SK-N-SH (cell line): ENCODE measurements around the gene MOV10L1. TPM values are rescaled to one million over a fixed set of nuclear protein-coding genes. Genes with fewer than 3 reads are reported as not detected.

Experiments used
- CTCF ChIA-PET: fragments of 300-600, 350-600 bp; formaldehyde crosslinking; extraction: SDS; loops from one replicate; lab custom pipeline; 2021; lab: Yijun Ruan, JAX
- POLR2A ChIA-PET: fragments of 350-600 bp; sonication (Branson Sonifier 250); formaldehyde crosslinking; extraction: SDS; loops from one replicate; lab custom pipeline; 2020; ENCODE audit warnings: antibody characterized with exemption, inconsistent platforms; lab: Yijun Ruan, JAX
- DNase-seq: peaks from one replicate; pipeline ENCODE4 v3.0.0; 2012
- H2AFZ ChIP-seq: fragments of 200-600 bp; sonication (generic); 2 replicates; pipeline ENCODE4 v1.8.1; 2016; ENCODE audit warnings: antibody characterized with exemption, mild to moderate bottlenecking, low read depth
- H3F3A ChIP-seq: fragments of 200-600 bp; sonication (generic); replicated peaks from 2 replicates; pipeline ENCODE3; 2016; ENCODE audit warnings: antibody characterized with exemption, mild to moderate bottlenecking; ENCODE audit not compliant: insufficient read depth
- H3K27ac ChIP-seq, 2 experiments: fragments of 200-500 bp in 1 of 2; fragments of 200-600 bp in 1 of 2; sonication (Bioruptor generic) in 1 of 2; sonication (generic), shearing (Covaris generic) in 1 of 2; 2 replicates each; pipeline versions ENCODE4 v1.5.1 to v1.6.1; 2014 to 2016; ENCODE audit warnings: low read depth in 2 of 2, inconsistent platforms in 1 of 2, low read length in 1 of 2, mild to moderate bottlenecking in 1 of 2, mixed read lengths in 1 of 2
- H3K27me3 ChIP-seq: fragments of 200-600 bp; sonication (generic), shearing (Covaris generic); 2 replicates; pipeline ENCODE4 v1.6.1; 2016; ENCODE audit warnings: mixed run types; ENCODE audit not compliant: insufficient read depth
- H3K36me3 ChIP-seq, 2 experiments: fragments of 200-500 bp in 1 of 2; fragments of 200-600 bp in 1 of 2; sonication (Bioruptor generic) in 1 of 2; sonication (generic) in 1 of 2; replicated peaks in 1 of 2; 2 replicates each; pipeline versions ENCODE3 to v1.5.1; 2014 to 2016; ENCODE audit warnings: low read length in 1 of 2, mild to moderate bottlenecking in 1 of 2; ENCODE audit not compliant: insufficient read depth in 2 of 2, control insufficient read depth in 1 of 2
- H3K4me1 ChIP-seq, 2 experiments: fragments of 200-500 bp in 1 of 2; fragments of 200-600 bp in 1 of 2; sonication (Bioruptor generic) in 1 of 2; sonication (generic), shearing (Covaris generic) in 1 of 2; 2 replicates each; pipeline versions ENCODE4 v1.5.1 to v1.6.1; 2014 to 2016; ENCODE audit warnings: low read depth in 1 of 2, low read length in 1 of 2, mixed run types in 1 of 2; ENCODE audit not compliant: insufficient read depth in 2 of 2, control insufficient read depth in 1 of 2
- H3K4me2 ChIP-seq: fragments of 200-600 bp; sonication (generic), shearing (Covaris generic); 2 replicates; pipeline ENCODE4 v1.6.1; 2017; ENCODE audit warnings: mixed run types
- H3K4me3 ChIP-seq, 2 experiments: fragments of 200-500 bp in 1 of 2; fragments of 200-600 bp in 1 of 2; sonication (Bioruptor generic) in 1 of 2; sonication (generic), shearing (Covaris generic) in 1 of 2; 2 replicates each; pipeline versions ENCODE4 v1.5.1 to v1.8.1; 2014 to 2016; ENCODE audit warnings: low read depth in 2 of 2, inconsistent platforms in 1 of 2, low read length in 1 of 2, mild to moderate bottlenecking in 1 of 2, mixed read lengths in 1 of 2, moderate library complexity in 1 of 2
- H3K79me2 ChIP-seq: fragments of 200-600 bp; sonication (generic); 2 replicates; pipeline ENCODE4 v1.8.1; 2017; ENCODE audit warnings: mild to moderate bottlenecking; ENCODE audit not compliant: insufficient read depth
- H3K9ac ChIP-seq: fragments of 200-600 bp; sonication (generic); 2 replicates; pipeline ENCODE4 v1.6.1; 2017; ENCODE audit warnings: mixed run types
- H3K9me2 ChIP-seq: fragments of 200-600 bp; sonication (generic); 2 replicates; pipeline ENCODE4 v1.6.1; 2017; ENCODE audit warnings: mixed run types
- H3K9me3 ChIP-seq: fragments of 200-600 bp; sonication (generic); 2 replicates; pipeline ENCODE4 v1.6.1; 2017; ENCODE audit warnings: mixed run types, mild to moderate bottlenecking, moderate library complexity
- H4K20me1 ChIP-seq: fragments of 200-600 bp; sonication (generic); 2 replicates; pipeline ENCODE4 v1.6.1; 2017; ENCODE audit warnings: mild to moderate bottlenecking, mixed run types; ENCODE audit not compliant: insufficient read depth
- ELF1 ChIP-seq: IDR thresholded peaks from 2 replicates; pipeline ENCODE4 v1.4.0; 2012
- EZH2phosphoT487 ChIP-seq: fragments of 200-600 bp; sonication (generic); IDR thresholded peaks from 2 replicates; pipeline ENCODE4 v1.6.1; 2017; ENCODE audit warnings: low read depth, mixed run types, mild to moderate bottlenecking, antibody characterized with exemption, moderate library complexity, borderline replicate concordance
- FOSL2 ChIP-seq: IDR thresholded peaks from 2 replicates; pipeline ENCODE4 v1.4.0; 2012; ENCODE audit warnings: low read depth, mild to moderate bottlenecking, moderate library complexity, borderline replicate concordance
- FOXJ3 ChIP-seq: sonication (generic); formaldehyde crosslinking; IDR thresholded peaks from 2 replicates; pipeline ENCODE4 v1.5.1; 2020; ENCODE audit warnings: mild to moderate bottlenecking, missing genetic modification reagents
- FOXM1 ChIP-seq: IDR thresholded peaks from 2 replicates; pipeline ENCODE4 v1.4.0; 2012; ENCODE audit warnings: low read depth, mild to moderate bottlenecking
- GABPA ChIP-seq: IDR thresholded peaks from 2 replicates; pipeline ENCODE4 v1.4.0; 2012; ENCODE audit warnings: low read depth, mild to moderate bottlenecking
- MEF2A ChIP-seq: IDR thresholded peaks from 2 replicates; pipeline ENCODE4 v1.4.0; 2012; ENCODE audit warnings: low read depth, borderline replicate concordance
- MXI1 ChIP-seq: IDR thresholded peaks from 2 replicates; pipeline ENCODE4 v1.6.1; 2012; ENCODE audit warnings: mild to moderate bottlenecking, low read depth, low read length, improper control_type of control experiment
- NFIC ChIP-seq: IDR thresholded peaks from 2 replicates; pipeline ENCODE4 v1.4.0; 2012; ENCODE audit warnings: borderline replicate concordance
- NRF1 ChIP-seq: IDR thresholded peaks from 2 replicates; pipeline ENCODE4 v1.6.1; 2012; ENCODE audit warnings: low read depth, mild to moderate bottlenecking, low read length
- RCOR1 ChIP-seq: fragments of 150-350 bp; IDR thresholded peaks from 2 replicates; pipeline ENCODE4 v1.6.1; 2017; ENCODE audit warnings: antibody characterized with exemption, low read length
- SIN3A ChIP-seq: IDR thresholded peaks from 2 replicates; pipeline ENCODE4 v1.6.1; 2012; ENCODE audit warnings: low read depth, mild to moderate bottlenecking, low read length, moderate library complexity, borderline replicate concordance
- WGBS: methylation state at CpG from one replicate; pipeline ENCODE4 v1.1.6; 2017; ENCODE audit warnings: low lambda C conversion rate; 5-methylcytosine and 5-hydroxymethylcytosine counted together
- polyA plus RNA-seq, 3 experiments: library from polyadenylated mRNA; depleted of rRNA; stranded (reverse); fragments of >200 nt; gene quantifications; 2 replicates each; pipeline ENCODE4 v1.2.3, GENCODE V29; 2012
- TF ChIP-seq, protein P1 (sequence below): IDR thresholded peaks from 2 replicates; pipeline ENCODE4 v1.6.1; 2012; ENCODE audit warnings: mild to moderate bottlenecking, low read depth, low read length, moderate library complexity
- TF ChIP-seq, protein P2 (sequence below): IDR thresholded peaks from 2 replicates; pipeline ENCODE4; 2012
- TF ChIP-seq, protein P3 (sequence below): fragments of 200-600 bp; sonication (generic); IDR thresholded peaks from 2 replicates; pipeline ENCODE4 v1.6.1; 2017; ENCODE audit warnings: antibody characterized with exemption, mild to moderate bottlenecking, moderate library complexity

MOV10L1 gene
- polyA plus RNA-seq, 1 of the 3 experiments (the other 2 are of a cell fraction): 2.1 TPM

DNA sequence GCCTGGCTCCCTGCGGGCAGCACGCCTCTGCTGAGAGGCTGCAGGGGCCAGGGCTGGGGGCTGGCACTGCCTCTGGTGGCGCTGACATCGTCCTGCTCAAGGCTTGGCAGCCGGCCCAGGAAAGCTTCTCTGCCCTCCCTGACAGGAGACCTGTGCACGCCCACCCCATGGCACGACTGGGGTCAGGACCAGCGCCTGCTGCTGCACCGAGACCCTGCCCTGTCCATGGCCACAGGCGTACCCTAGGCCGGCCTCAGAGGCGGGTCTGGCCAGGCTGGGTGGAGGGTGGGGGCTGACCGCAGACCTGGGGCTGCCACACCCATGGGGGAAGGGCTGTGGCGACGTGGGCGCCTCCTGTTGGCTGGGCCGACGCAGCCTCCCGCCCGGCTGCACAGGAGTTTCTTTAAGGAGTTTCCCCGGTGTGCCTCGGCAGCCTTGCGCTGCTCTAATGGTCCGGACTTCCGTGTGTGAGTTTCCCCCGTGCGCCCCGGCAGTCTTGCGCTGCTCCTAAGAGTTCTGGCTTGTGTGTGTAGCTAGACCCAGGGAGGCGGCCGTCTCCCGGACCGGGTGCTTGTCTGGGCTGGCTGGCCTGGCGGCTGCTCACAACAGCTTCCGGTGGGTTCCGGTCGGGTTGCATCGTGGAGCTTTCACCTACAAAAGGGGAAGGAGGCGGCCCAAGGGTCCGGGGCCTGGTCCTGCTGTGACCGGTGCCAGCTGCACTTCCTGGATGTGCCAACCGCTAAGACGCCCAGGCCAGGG lies 100.6 kb downstream of the MOV10L1 start:
- Histone ChIP-seq H3K9me2 (no peaks in the 10 kb centered on the region), H4K20me1 (0 out of 2 replicates have a peak, but pooled peaks cover 23% of the 10 kb centered on the region), H3K9me3 (no peaks in the 10 kb centered on the region), H3K27ac (peak overlapping the region in 1 of 2 experiments; percentile 65; a peak in 2 of 4 replicates), H2AFZ (no peak overlapping the region), H3K36me3 (peaks cover 0 to 31% of the 10 kb centered on the region in 2 experiments), H3K4me3 (no peak overlapping the region), H3K9ac (no peak overlapping the region), H3F3A (no peaks in the 10 kb centered on the region), H3K27me3 (no peaks in the 10 kb centered on the region), H3K79me2 (peaks cover 67% of the 10 kb centered on the region), H3K4me1 (peaks cover 4 to 42% of the 10 kb centered on the region in 2 experiments; a peak in 2 of 4 replicates), H3K4me2 (no peak overlapping the region)
- POLR2A ChIA-PET: no interaction called here
- 80% methylated on average over 14 of the region's 43 CpGs for WGBS
- DNase-seq: peak; percentile 91
- CTCF ChIA-PET: interaction anchor here (0.6 to 3.8 kb wide), 14 partner anchors 9 to 476 kb away, joined by 3 to 16 read pairs (median 4); partner anchors contain the start of gene SELENOO
- TF ChIP-seq FOSL2: no peak
- TF ChIP-seq, protein P1, sequence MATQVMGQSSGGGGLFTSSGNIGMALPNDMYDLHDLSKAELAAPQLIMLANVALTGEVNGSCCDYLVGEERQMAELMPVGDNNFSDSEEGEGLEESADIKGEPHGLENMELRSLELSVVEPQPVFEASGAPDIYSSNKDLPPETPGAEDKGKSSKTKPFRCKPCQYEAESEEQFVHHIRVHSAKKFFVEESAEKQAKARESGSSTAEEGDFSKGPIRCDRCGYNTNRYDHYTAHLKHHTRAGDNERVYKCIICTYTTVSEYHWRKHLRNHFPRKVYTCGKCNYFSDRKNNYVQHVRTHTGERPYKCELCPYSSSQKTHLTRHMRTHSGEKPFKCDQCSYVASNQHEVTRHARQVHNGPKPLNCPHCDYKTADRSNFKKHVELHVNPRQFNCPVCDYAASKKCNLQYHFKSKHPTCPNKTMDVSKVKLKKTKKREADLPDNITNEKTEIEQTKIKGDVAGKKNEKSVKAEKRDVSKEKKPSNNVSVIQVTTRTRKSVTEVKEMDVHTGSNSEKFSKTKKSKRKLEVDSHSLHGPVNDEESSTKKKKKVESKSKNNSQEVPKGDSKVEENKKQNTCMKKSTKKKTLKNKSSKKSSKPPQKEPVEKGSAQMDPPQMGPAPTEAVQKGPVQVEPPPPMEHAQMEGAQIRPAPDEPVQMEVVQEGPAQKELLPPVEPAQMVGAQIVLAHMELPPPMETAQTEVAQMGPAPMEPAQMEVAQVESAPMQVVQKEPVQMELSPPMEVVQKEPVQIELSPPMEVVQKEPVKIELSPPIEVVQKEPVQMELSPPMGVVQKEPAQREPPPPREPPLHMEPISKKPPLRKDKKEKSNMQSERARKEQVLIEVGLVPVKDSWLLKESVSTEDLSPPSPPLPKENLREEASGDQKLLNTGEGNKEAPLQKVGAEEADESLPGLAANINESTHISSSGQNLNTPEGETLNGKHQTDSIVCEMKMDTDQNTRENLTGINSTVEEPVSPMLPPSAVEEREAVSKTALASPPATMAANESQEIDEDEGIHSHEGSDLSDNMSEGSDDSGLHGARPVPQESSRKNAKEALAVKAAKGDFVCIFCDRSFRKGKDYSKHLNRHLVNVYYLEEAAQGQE: no peak
- peak; percentile 27; the same call in 1 of the 2 replicates for TF ChIP-seq NFIC
- TF ChIP-seq FOXM1: no peak
- no peak for TF ChIP-seq MEF2A
- no peak for TF ChIP-seq ELF1
- TF ChIP-seq GABPA: no peak
- no peak for TF ChIP-seq NRF1
- TF ChIP-seq FOXJ3 (CRISPR knock-in tag): 0 out of 2 replicates have a peak, but pooled peaks have one; percentile 16
- TF ChIP-seq EZH2phosphoT487: no peak
- TF ChIP-seq MXI1: peak; percentile 60; the same call in 1 of the 2 replicates
- TF ChIP-seq, protein P2, sequence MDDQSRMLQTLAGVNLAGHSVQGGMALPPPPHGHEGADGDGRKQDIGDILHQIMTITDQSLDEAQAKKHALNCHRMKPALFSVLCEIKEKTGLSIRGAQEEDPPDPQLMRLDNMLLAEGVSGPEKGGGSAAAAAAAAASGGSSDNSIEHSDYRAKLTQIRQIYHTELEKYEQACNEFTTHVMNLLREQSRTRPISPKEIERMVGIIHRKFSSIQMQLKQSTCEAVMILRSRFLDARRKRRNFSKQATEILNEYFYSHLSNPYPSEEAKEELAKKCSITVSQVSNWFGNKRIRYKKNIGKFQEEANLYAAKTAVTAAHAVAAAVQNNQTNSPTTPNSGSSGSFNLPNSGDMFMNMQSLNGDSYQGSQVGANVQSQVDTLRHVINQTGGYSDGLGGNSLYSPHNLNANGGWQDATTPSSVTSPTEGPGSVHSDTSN: no peak
- TF ChIP-seq RCOR1: no peak
- TF ChIP-seq SIN3A: no peak
- TF ChIP-seq, protein P3, sequence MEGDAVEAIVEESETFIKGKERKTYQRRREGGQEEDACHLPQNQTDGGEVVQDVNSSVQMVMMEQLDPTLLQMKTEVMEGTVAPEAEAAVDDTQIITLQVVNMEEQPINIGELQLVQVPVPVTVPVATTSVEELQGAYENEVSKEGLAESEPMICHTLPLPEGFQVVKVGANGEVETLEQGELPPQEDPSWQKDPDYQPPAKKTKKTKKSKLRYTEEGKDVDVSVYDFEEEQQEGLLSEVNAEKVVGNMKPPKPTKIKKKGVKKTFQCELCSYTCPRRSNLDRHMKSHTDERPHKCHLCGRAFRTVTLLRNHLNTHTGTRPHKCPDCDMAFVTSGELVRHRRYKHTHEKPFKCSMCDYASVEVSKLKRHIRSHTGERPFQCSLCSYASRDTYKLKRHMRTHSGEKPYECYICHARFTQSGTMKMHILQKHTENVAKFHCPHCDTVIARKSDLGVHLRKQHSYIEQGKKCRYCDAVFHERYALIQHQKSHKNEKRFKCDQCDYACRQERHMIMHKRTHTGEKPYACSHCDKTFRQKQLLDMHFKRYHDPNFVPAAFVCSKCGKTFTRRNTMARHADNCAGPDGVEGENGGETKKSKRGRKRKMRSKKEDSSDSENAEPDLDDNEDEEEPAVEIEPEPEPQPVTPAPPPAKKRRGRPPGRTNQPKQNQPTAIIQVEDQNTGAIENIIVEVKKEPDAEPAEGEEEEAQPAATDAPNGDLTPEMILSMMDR: peak; percentile 32; the same call in 1 of the 2 replicates
